Endothelial cell of umbilical vein (primary cell): ENCODE measurements around the gene CARS1. TPM values are rescaled to one million over a fixed set of nuclear protein-coding genes. Genes with fewer than 3 reads are reported as not detected.

Source experiments
- BruUV-seq: library from RNA; stranded (reverse); fragments of 400-500 nt; replicated peaks from 2 replicates; lab custom pipeline; 2021; lab: Mats Ljungman, UMichigan
- CTCF ChIA-PET: fragments of 300-600, 350-600 bp; sonication (Branson Sonifier 250); formaldehyde crosslinking; loops from one replicate; lab custom pipeline; 2021; ENCODE audit warnings: antibody characterized with exemption, inconsistent platforms; lab: Charles Lee
- POLR2A ChIA-PET: fragments of 300-600, 350-600 bp; sonication (Branson Sonifier 250); formaldehyde crosslinking; loops from one replicate; lab custom pipeline; 2021; ENCODE audit warnings: antibody characterized with exemption, inconsistent platforms; lab: Charles Lee
- DNase-seq: peaks from one replicate; pipeline ENCODE4 v3.0.0-alpha.2; 2011; ENCODE audit warnings: low read depth, low spot score
- FAIRE-seq: peaks from 2 replicates; lab custom pipeline; 2011; peaks lifted over from hg19 to GRCh38; lab: Jason Lieb, UNC
- H2AFZ ChIP-seq: 2 replicates; pipeline ENCODE4 v1.6.0; 2012; ENCODE audit warnings: low read depth, low read length, control low read depth, inconsistent platforms
- H3K27ac ChIP-seq: 2 replicates; pipeline ENCODE4 v1.5.1; 2011; ENCODE audit warnings: low read depth, mild to moderate bottlenecking, control low read depth, low read length, moderate library complexity; ENCODE audit not compliant: insufficient read depth
- H3K27me3 ChIP-seq, 2 experiments: 2 replicates each; pipeline versions ENCODE4 v1.6.0 to v1.6.1; 2011; ENCODE audit warnings: low read length in 2 of 2, mixed read lengths in 1 of 2; ENCODE audit not compliant: control insufficient read depth in 2 of 2, insufficient read depth in 2 of 2
- H3K36me3 ChIP-seq, 2 experiments: 2 replicates in 1 of 2; 3 replicates in 1 of 2; pipeline ENCODE4 v1.5.1; 2011; ENCODE audit warnings: low read length in 2 of 2, mild to moderate bottlenecking in 1 of 2, moderate library complexity in 1 of 2; ENCODE audit not compliant: control insufficient read depth in 2 of 2, insufficient read depth in 2 of 2; ENCODE audit errors: extremely low read depth in 1 of 2
- H3K4me1 ChIP-seq: 3 replicates; pipeline ENCODE4 v1.5.1; 2011; ENCODE audit warnings: mild to moderate bottlenecking, low read length; ENCODE audit not compliant: control insufficient read depth, insufficient read depth; ENCODE audit errors: extremely low read depth
- H3K4me2 ChIP-seq: 2 replicates; pipeline ENCODE4 v1.6.1; 2011; ENCODE audit warnings: low read length, control low read depth, mixed read lengths; ENCODE audit not compliant: insufficient read depth
- H3K4me3 ChIP-seq, 3 experiments: fragments of 200-600 bp in 1 of 3; sonication (generic), shearing (Covaris generic) in 1 of 3; replicated peaks in 1 of 3; 2 replicates each; pipeline ENCODE4 v1.5.1; 2011 to 2016; ENCODE audit warnings: control low read depth in 3 of 3, low read length in 3 of 3, mild to moderate bottlenecking in 2 of 3, inconsistent platforms in 1 of 3, low read depth in 1 of 3, moderate library complexity in 1 of 3; ENCODE audit not compliant: insufficient read depth in 1 of 3
- H3K79me2 ChIP-seq: 2 replicates; pipeline ENCODE4 v1.6.0; 2012; ENCODE audit warnings: low read length, inconsistent platforms; ENCODE audit not compliant: control insufficient read depth, insufficient read depth
- H3K9ac ChIP-seq: replicated peaks from 2 replicates; pipeline ENCODE3; 2011; ENCODE audit warnings: low read length, control low read depth; ENCODE audit not compliant: insufficient read depth; ENCODE audit errors: extremely low read depth
- H3K9me1 ChIP-seq: replicated peaks from 3 replicates; pipeline ENCODE4 v1.6.0; 2011; ENCODE audit warnings: mild to moderate bottlenecking, low read length; ENCODE audit not compliant: control insufficient read depth, insufficient read depth; ENCODE audit errors: extremely low read depth
- H3K9me3 ChIP-seq: replicated peaks from 2 replicates; pipeline ENCODE4 v1.5.1; 2012; ENCODE audit warnings: low read length, inconsistent platforms; ENCODE audit not compliant: control insufficient read depth, insufficient read depth
- H4K20me1 ChIP-seq: replicated peaks from 2 replicates; pipeline ENCODE3; 2011; ENCODE audit warnings: mild to moderate bottlenecking, low read length; ENCODE audit not compliant: control insufficient read depth, insufficient read depth; ENCODE audit errors: extremely low read depth
- EZH2 ChIP-seq: IDR thresholded peaks from 2 replicates; pipeline ENCODE4 v1.6.1; 2012; ENCODE audit warnings: borderline replicate concordance, low read depth, mild to moderate bottlenecking, moderate library complexity, low read length, inconsistent platforms; ENCODE audit not compliant: severe bottlenecking
- FOS ChIP-seq: IDR thresholded peaks from 2 replicates; pipeline ENCODE4 v1.6.1; 2011; ENCODE audit warnings: mild to moderate bottlenecking, low read length, moderate library complexity, borderline replicate concordance; ENCODE audit not compliant: insufficient read depth
- GATA2 ChIP-seq: IDR thresholded peaks from 2 replicates; pipeline ENCODE4 v1.7.0; 2011; ENCODE audit warnings: low read depth, mild to moderate bottlenecking, moderate library complexity, mixed read lengths, low read length; ENCODE audit not compliant: insufficient read length, insufficient read depth
- JUN ChIP-seq: IDR thresholded peaks from 2 replicates; pipeline ENCODE4 v1.6.1; 2011; ENCODE audit warnings: borderline replicate concordance, low read depth; ENCODE audit not compliant: insufficient read length, insufficient read depth
- MYC ChIP-seq: IDR thresholded peaks from one replicate; pipeline ENCODE4 v1.6.1; 2011; ENCODE audit warnings: mild to moderate bottlenecking, low read depth, low read length
- POLR2A ChIP-seq: IDR thresholded peaks from 2 replicates; pipeline ENCODE4 v1.6.1; 2012; ENCODE audit warnings: low read depth, mild to moderate bottlenecking, control low read depth, low read length
- POLR2AphosphoS5 ChIP-seq: IDR thresholded peaks from 2 replicates; pipeline ENCODE4 v1.6.1; 2012; ENCODE audit warnings: low read depth, mild to moderate bottlenecking, control low read depth, low read length, moderate library complexity; ENCODE audit not compliant: insufficient read depth
- dilution Hi-C: fragments of 300-500 bp; cut with MboI; formaldehyde crosslinking; loops from one replicate; pipeline ENCODE4 v1.15.0; 2019; ENCODE audit warnings: low sequenced_read_pairs; ENCODE audit not compliant: extremely low pct_ligation_motif_present
- intact Hi-C: fragments of 100-400 bp; cut with micrococcal nuclease; formaldehyde crosslinking; loops from one replicate; pipeline ENCODE4 v1.10.0; 2022
- polyA plus RNA-seq, 4 experiments: library from polyadenylated mRNA; depleted of rRNA in 3 of 4; stranded (reverse) in 3 of 4; unstranded in 1 of 4; fragments of >200 nt; gene quantifications; 2 replicates each; pipeline versions ENCODE4 v1.2.1 to v1.2.3, GENCODE V29; 2011 to 2012; ENCODE audit warnings: missing spikeins in 1 of 4
- total RNA-seq: library from RNA; stranded (reverse); gene quantifications from 2 replicates; pipeline ENCODE4 v1.2.3, GENCODE V29; 2021
- TF ChIP-seq, protein P1 (sequence below): IDR thresholded peaks from 2 replicates; pipeline ENCODE4 v1.6.1; 2011; ENCODE audit not compliant: insufficient read depth, insufficient read length
- TF ChIP-seq, protein P2 (sequence below), 2 donors: IDR thresholded peaks; 1 replicate in 1 of 2; 2 replicates in 1 of 2; pipeline ENCODE4 v1.5.1; 2011; ENCODE audit warnings: low read length in 2 of 2, mild to moderate bottlenecking in 2 of 2, moderate library complexity in 2 of 2, control low read depth in 1 of 2, inconsistent platforms in 1 of 2, low read depth in 1 of 2; ENCODE audit not compliant: insufficient read depth in 1 of 2; ENCODE audit errors: extremely low read depth in 1 of 2

CARS1 gene
- total and polyA plus RNA-seq, 2 donors (not counting 3 experiments of a cell fraction or from before 2014, with no cell fraction given) = 43.5 to 66.2 TPM

DNA sequence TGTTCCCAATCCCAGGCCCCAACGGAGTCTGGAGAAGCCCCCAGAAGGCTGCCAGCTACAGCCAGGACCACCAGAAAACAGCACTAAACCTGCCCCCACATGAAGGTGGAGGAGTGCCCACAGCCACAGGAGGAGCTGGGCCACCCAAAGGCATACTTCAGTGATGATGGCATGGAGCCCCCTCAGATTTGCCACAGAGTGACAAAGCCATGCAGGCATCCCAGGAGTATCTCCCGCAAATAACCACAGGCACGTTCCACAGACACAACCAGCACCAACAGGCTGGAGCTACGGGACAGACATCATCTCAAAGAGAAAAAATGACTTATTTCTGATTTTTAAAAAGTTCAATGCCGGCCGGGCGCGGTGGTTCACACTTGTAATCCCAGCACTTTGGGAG is 10.6 kb downstream of the CARS1 start:
- no peaks in the 10 kb centered on the region for H3K9me3 ChIP-seq
- DNase-seq = no peak
- H3K4me2 ChIP-seq = no peak overlapping the region
- no peak overlapping the region for H3K9ac ChIP-seq
- CTCF ChIA-PET = interaction anchor here (1.3 to 2.1 kb wide), 3 partner anchors 9 to 45 kb away, joined by 3 to 8 read pairs (median 3); no protein-coding TSS in a partner anchor
- POLR2A ChIA-PET = interaction anchor here (0.7 kb wide), 1 partner anchor 116 kb away, joined by 5 read pairs; no protein-coding TSS in a partner anchor
- peaks cover 83% of the 10 kb centered on the region for H3K79me2 ChIP-seq
- no TSS peak for BruUV-seq
- peaks cover 0 to 4% of the 10 kb centered on the region in 2 experiments for H3K36me3 ChIP-seq
- FAIRE-seq = no peak
- no peak overlapping the region for H3K27ac ChIP-seq
- no peak overlapping the region for H2AFZ ChIP-seq
- no peak for TF ChIP-seq POLR2AphosphoS5
- TF ChIP-seq POLR2A = no peak
- TF ChIP-seq EZH2 = no peak
- TF ChIP-seq, protein P1, sequence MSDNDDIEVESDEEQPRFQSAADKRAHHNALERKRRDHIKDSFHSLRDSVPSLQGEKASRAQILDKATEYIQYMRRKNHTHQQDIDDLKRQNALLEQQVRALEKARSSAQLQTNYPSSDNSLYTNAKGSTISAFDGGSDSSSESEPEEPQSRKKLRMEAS = no peak
- TF ChIP-seq FOS = no peak
- TF ChIP-seq MYC = no peak
- no peak for TF ChIP-seq JUN
- H3K27me3 ChIP-seq = no peaks in the 10 kb centered on the region
- no peak overlapping the region for H3K4me3 ChIP-seq
- H3K9me1 ChIP-seq = no peaks in the 10 kb centered on the region
- H3K4me1 ChIP-seq = peaks cover 19% of the 10 kb centered on the region
- intact Hi-C loops (no loop called here), dilution Hi-C loops (no loop called here)
- H4K20me1 ChIP-seq = no peaks in the 10 kb centered on the region

DNA sequence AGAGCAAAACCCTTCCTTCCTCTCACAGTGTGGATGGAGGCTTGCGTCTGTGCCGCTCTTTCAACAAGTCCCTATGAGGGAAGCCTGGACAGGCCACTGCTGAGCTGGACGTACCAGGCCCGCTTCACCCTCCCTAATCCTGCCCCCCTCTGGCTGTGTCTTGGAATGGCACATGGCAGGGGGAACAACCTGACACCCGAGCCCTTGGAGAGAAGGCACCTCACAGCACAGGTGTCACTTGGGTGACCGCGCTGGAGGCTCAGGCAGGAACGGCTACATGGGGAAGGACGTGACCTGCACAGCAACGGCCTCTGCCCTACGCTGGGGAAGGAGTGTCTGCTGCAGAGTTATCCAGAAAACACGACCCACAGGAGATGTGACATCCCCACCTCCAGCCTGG is 11.0 kb downstream of the CARS1 start:
- no peak for FAIRE-seq
- intact Hi-C loops (no loop called here), dilution Hi-C loops (no loop called here)
- TF ChIP-seq, protein P2, sequence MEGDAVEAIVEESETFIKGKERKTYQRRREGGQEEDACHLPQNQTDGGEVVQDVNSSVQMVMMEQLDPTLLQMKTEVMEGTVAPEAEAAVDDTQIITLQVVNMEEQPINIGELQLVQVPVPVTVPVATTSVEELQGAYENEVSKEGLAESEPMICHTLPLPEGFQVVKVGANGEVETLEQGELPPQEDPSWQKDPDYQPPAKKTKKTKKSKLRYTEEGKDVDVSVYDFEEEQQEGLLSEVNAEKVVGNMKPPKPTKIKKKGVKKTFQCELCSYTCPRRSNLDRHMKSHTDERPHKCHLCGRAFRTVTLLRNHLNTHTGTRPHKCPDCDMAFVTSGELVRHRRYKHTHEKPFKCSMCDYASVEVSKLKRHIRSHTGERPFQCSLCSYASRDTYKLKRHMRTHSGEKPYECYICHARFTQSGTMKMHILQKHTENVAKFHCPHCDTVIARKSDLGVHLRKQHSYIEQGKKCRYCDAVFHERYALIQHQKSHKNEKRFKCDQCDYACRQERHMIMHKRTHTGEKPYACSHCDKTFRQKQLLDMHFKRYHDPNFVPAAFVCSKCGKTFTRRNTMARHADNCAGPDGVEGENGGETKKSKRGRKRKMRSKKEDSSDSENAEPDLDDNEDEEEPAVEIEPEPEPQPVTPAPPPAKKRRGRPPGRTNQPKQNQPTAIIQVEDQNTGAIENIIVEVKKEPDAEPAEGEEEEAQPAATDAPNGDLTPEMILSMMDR (IDR thresholded peaks at IDR 0.05; ENCODE audit: extremely low read depth in 1 of 2, insufficient read depth in 1 of 2, low read depth in 1 of 2, low read length in 2 of 2) = peak; percentile 3 to 29
- no peak for TF ChIP-seq GATA2
- Histone ChIP-seq H3K9me3 (no peaks in the 10 kb centered on the region), H3K27ac (no peak overlapping the region), H3K4me3 (no peak overlapping the region), H3K27me3 (no peaks in the 10 kb centered on the region), H3K79me2 (peaks cover 79% of the 10 kb centered on the region), H4K20me1 (no peaks in the 10 kb centered on the region), H3K4me2 (no peak overlapping the region), H3K4me1 (peaks cover 19% of the 10 kb centered on the region), H3K9ac (no peak overlapping the region), H3K9me1 (no peaks in the 10 kb centered on the region), H2AFZ (no peak overlapping the region), H3K36me3 (peaks cover 0 to 7% of the 10 kb centered on the region in 2 experiments)
- BruUV-seq = no TSS peak
- ChIA-PET CTCF (interaction anchor here (0.7 to 2.1 kb wide), 6 partner anchors 8 to 116 kb away, joined by 3 to 8 read pairs (median 3); partner anchors contain the start of gene PHLDA2), POLR2A (no interaction called here)
- no peak for DNase-seq
